Measurements from ENCODE around the gene SRSF3.

DNA sequence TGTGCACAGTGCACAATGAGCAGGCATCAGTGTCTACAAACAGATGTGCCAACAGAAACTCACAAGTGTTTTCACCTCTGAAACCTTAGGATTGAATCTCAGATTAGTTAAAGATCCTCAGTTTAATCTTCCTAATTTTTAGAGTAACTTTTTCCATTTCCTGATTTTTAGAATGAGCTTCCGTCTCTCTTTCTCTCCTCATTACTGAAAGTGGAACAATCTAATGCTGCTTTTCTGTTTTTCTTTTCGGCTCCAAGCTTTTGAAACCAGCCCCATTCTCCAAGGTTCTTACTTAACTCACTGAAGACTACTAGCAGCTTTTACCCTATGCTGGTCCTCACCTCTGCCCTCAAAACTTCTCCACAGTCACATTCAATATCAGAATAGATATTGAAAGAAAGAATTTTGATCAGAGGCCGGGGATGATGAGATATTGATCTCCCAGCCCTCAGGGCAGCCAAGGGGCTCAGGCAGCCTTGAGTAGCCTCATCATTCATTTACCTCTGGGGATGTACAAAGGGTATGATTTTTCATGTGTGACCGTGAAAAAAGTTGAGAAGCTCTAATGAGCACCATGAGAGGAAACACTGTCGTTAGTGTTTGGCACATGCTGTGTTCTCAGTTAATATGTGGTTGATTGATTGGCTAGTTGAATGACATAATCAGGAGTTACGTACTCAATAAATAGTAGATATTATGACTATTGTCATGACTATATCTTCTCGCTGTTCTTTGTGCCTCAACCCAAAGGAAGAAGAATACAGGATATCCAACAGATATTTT lies 35.0 kb upstream of the SRSF3 start:
- TF ChIP-seq FEZF1 (tag by site-specific recombination; IDR thresholded peaks at IDR 0.05), result no peak
- TF ChIP-seq SETDB1 (IDR thresholded peaks at IDR 0.05; ENCODE audit: insufficient read length, low read length), result no peak
- TF ChIP-seq, protein P1, sequence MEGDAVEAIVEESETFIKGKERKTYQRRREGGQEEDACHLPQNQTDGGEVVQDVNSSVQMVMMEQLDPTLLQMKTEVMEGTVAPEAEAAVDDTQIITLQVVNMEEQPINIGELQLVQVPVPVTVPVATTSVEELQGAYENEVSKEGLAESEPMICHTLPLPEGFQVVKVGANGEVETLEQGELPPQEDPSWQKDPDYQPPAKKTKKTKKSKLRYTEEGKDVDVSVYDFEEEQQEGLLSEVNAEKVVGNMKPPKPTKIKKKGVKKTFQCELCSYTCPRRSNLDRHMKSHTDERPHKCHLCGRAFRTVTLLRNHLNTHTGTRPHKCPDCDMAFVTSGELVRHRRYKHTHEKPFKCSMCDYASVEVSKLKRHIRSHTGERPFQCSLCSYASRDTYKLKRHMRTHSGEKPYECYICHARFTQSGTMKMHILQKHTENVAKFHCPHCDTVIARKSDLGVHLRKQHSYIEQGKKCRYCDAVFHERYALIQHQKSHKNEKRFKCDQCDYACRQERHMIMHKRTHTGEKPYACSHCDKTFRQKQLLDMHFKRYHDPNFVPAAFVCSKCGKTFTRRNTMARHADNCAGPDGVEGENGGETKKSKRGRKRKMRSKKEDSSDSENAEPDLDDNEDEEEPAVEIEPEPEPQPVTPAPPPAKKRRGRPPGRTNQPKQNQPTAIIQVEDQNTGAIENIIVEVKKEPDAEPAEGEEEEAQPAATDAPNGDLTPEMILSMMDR (tag by site-specific recombination; IDR thresholded peaks at IDR 0.05), result no peak
- no peak for TF ChIP-seq ZNF37A (tag by site-specific recombination; IDR thresholded peaks at IDR 0.05)
- TF ChIP-seq, protein P2, sequence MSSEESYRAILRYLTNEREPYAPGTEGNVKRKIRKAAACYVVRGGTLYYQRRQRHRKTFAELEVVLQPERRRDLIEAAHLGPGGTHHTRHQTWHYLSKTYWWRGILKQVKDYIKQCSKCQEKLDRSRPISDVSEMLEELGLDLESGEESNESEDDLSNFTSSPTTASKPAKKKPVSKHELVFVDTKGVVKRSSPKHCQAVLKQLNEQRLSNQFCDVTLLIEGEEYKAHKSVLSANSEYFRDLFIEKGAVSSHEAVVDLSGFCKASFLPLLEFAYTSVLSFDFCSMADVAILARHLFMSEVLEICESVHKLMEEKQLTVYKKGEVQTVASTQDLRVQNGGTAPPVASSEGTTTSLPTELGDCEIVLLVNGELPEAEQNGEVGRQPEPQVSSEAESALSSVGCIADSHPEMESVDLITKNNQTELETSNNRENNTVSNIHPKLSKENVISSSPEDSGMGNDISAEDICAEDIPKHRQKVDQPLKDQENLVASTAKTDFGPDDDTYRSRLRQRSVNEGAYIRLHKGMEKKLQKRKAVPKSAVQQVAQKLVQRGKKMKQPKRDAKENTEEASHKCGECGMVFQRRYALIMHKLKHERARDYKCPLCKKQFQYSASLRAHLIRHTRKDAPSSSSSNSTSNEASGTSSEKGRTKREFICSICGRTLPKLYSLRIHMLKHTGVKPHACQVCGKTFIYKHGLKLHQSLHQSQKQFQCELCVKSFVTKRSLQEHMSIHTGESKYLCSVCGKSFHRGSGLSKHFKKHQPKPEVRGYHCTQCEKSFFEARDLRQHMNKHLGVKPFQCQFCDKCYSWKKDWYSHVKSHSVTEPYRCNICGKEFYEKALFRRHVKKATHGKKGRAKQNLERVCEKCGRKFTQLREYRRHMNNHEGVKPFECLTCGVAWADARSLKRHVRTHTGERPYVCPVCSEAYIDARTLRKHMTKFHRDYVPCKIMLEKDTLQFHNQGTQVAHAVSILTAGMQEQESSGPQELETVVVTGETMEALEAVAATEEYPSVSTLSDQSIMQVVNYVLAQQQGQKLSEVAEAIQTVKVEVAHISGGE (tag by site-specific recombination; conservative IDR thresholded peaks at IDR 0.05; ENCODE audit: low read depth), result no peak
- TF ChIP-seq ZNF571 (tag by site-specific recombination; IDR thresholded peaks at IDR 0.05), result no peak
- TF ChIP-seq, protein P3, sequence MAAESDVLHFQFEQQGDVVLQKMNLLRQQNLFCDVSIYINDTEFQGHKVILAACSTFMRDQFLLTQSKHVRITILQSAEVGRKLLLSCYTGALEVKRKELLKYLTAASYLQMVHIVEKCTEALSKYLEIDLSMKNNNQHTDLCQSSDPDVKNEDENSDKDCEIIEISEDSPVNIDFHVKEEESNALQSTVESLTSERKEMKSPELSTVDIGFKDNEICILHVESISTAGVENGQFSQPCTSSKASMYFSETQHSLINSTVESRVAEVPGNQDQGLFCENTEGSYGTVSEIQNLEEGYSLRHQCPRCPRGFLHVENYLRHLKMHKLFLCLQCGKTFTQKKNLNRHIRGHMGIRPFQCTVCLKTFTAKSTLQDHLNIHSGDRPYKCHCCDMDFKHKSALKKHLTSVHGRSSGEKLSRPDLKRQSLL (tag by site-specific recombination; IDR thresholded peaks at IDR 0.05), result no peak
- TF ChIP-seq, protein P4, sequence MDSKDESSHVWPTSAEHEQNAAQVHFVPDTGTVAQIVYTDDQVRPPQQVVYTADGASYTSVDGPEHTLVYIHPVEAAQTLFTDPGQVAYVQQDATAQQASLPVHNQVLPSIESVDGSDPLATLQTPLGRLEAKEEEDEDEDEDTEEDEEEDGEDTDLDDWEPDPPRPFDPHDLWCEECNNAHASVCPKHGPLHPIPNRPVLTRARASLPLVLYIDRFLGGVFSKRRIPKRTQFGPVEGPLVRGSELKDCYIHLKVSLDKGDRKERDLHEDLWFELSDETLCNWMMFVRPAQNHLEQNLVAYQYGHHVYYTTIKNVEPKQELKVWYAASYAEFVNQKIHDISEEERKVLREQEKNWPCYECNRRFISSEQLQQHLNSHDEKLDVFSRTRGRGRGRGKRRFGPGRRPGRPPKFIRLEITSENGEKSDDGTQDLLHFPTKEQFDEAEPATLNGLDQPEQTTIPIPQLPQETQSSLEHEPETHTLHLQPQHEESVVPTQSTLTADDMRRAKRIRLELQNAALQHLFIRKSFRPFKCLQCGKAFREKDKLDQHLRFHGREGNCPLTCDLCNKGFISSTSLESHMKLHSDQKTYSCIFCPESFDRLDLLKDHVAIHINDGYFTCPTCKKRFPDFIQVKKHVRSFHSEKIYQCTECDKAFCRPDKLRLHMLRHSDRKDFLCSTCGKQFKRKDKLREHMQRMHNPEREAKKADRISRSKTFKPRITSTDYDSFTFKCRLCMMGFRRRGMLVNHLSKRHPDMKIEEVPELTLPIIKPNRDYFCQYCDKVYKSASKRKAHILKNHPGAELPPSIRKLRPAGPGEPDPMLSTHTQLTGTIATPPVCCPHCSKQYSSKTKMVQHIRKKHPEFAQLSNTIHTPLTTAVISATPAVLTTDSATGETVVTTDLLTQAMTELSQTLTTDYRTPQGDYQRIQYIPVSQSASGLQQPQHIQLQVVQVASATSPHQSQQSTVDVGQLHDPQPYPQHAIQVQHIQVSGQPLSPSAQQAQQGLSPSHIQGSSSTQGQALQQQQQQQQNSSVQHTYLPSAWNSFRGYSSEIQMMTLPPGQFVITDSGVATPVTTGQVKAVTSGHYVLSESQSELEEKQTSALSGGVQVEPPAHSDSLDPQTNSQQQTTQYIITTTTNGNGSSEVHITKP (tag by site-specific recombination; IDR thresholded peaks at IDR 0.05), result 0 out of 2 replicates have a peak, but pooled peaks have one; percentile 37
- TF ChIP-seq ZNF521 (tag by site-specific recombination; IDR thresholded peaks at IDR 0.05), result no peak
- TF ChIP-seq ZNF16 (tag by site-specific recombination; IDR thresholded peaks at IDR 0.05; ENCODE audit: low read depth), result no peak
